ENCODE data around the gene SLC25A43.

DNA sequence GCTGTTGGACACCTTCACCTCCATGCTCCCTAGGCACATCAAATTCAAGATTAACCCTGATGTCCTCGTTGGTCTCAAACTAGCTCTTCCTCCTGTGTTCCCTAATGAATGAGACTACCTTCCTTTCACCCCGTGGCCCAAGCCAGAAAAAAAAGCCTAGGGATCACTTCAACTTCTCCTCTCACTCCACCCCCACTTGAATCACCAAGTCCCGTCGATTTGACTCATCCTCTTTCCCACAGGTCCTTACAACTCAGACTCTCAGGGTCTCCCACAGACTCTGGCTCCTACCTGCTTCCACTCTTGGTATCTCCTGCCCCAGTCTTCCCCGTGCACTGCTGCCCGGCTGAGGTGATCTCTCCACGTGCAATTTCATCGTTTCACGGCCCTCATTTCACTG lies 8.5 kb downstream of the SLC25A43 start:
- TF ChIP-seq POLR2AphosphoS5 (IDR thresholded peaks at IDR 0.05; ENCODE audit: low read depth, low read length) (no peak), POLR2A (IDR thresholded peaks at IDR 0.05; ENCODE audit: low read depth, low read length) (no peak)
